Right kidney (tissue), 1 donor: ENCODE measurements around the gene FBXL4.
"Not testable (repeated sequence)": the region's sequence is repeated elsewhere in the genome, so short reads cannot be mapped to it uniquely, and the experiment has no call there.

Experiments
- DNase-seq: peaks from one replicate; pipeline ENCODE4 v3.0.0-alpha.2; 2016

FBXL4 gene

GRCh38 chr6:98946879-98947410 is 801 bp downstream of the FBXL4 start:
- DNase-seq: no peak

- no peak for DNase-seq
These were observed 1.4 kb downstream of the FBXL4 start for GRCh38 chr6:98946266-98946878.

- no peak for DNase-seq
These were observed 2.2 kb downstream of the FBXL4 start for GRCh38 chr6:98945311-98946115.

- DNase-seq: no peak
These were observed 3.1 kb downstream of the FBXL4 start for GRCh38 chr6:98944598-98945081.

- no peak for DNase-seq
These were observed 3.6 kb downstream of the FBXL4 start for GRCh38 chr6:98944168-98944567.

- no peak for DNase-seq
These were observed 5.4 kb downstream of the FBXL4 start for GRCh38 chr6:98942263-98942803.

GRCh38 chr6:98941319-98941718 is 6.4 kb downstream of the FBXL4 start:
- DNase-seq: no peak

GRCh38 chr6:98937351-98937750 is 10.4 kb downstream of the FBXL4 start:
- DNase-seq: no peak

- DNase-seq: peak; percentile 20
These were observed 15.4 kb downstream of the FBXL4 start for GRCh38 chr6:98932381-98932780.

GRCh38 chr6:98931696-98932095 is 16.1 kb downstream of the FBXL4 start:
- DNase-seq: no peak

- DNase-seq: no peak
These were observed 18.2 kb downstream of the FBXL4 start for GRCh38 chr6:98929498-98930060.

GRCh38 chr6:98928688-98929087 is 19.1 kb downstream of the FBXL4 start:
- DNase-seq: no peak

GRCh38 chr6:98927534-98927933 is 20.2 kb downstream of the FBXL4 start:
- DNase-seq: no peak

- no peak for DNase-seq
These were observed 21.9 kb downstream of the FBXL4 start for GRCh38 chr6:98925831-98926230.

GRCh38 chr6:98924647-98925046 is 23.1 kb downstream of the FBXL4 start:
- no peak for DNase-seq

GRCh38 chr6:98920904-98921431 is 26.8 kb downstream of the FBXL4 start:
- DNase-seq: no peak

- DNase-seq: not testable (repeated sequence)
These were observed 36.8 kb downstream of the FBXL4 start for GRCh38 chr6:98910946-98911345.

- no peak for DNase-seq
These were observed 38.5 kb downstream of the FBXL4 start for GRCh38 chr6:98909236-98909635.

GRCh38 chr6:98906342-98906741 is 41.4 kb downstream of the FBXL4 start:
- not testable (repeated sequence) for DNase-seq

GRCh38 chr6:98905759-98906158 is 42.0 kb downstream of the FBXL4 start:
- DNase-seq: no peak

- no peak for DNase-seq
These were observed 43.6 kb downstream of the FBXL4 start for GRCh38 chr6:98904096-98904495.

GRCh38 chr6:98900706-98901105 is 47.0 kb downstream of the FBXL4 start:
- DNase-seq: no peak

- DNase-seq: no peak
These were observed 52.9 kb downstream of the FBXL4 start for GRCh38 chr6:98894810-98895209.
